Heart right ventricle (tissue), 16 donors: ENCODE measurements around the gene KDM8. TPM values are rescaled to one million over a fixed set of nuclear protein-coding genes. Genes with fewer than 3 reads are reported as not detected.

ENCODE experiments used
- ATAC-seq, 8 donors: fragments of 200-7000 bp; cut with Tn5 transposase; one replicate each; pipeline ENCODE4 v1.9.1; 2020; ENCODE audit warnings: mild to moderate bottlenecking in 8 of 8, moderate library complexity in 8 of 8, moderate number of reproducible peaks in 1 of 8
- DNase-seq, 2 donors: peaks; one replicate each; pipeline ENCODE4 v3.0.0-alpha.2; 2020
- H3K27ac ChIP-seq, 10 donors: fragments of 200-600 bp; sonication (generic) in 2 of 10; one replicate each; pipeline versions ENCODE4 v1.5.0 to v1.8.0; 2020 to 2022; ENCODE audit warnings: mild to moderate bottlenecking in 3 of 10
- H3K27me3 ChIP-seq, 7 donors: fragments of 200-600 bp; one replicate each; pipeline ENCODE4 v1.8.0; 2021 to 2022; ENCODE audit warnings: mild to moderate bottlenecking in 2 of 7
- H3K36me3 ChIP-seq, 9 donors: fragments of 200-600 bp; sonication (generic) in 1 of 9; one replicate each; pipeline versions ENCODE4 v1.5.0 to v1.8.0; 2020 to 2022; ENCODE audit warnings: mild to moderate bottlenecking in 2 of 9
- H3K4me1 ChIP-seq, 9 donors: fragments of 200-600 bp; sonication (generic) in 1 of 9; one replicate each; pipeline versions ENCODE4 v1.5.0 to v1.8.0; 2020 to 2022; ENCODE audit warnings: mild to moderate bottlenecking in 4 of 9
- H3K4me3 ChIP-seq, 10 donors: fragments of 200-600 bp; sonication (generic) in 2 of 10; one replicate each; pipeline versions ENCODE4 v1.5.0 to v1.8.0; 2020 to 2022; ENCODE audit warnings: mild to moderate bottlenecking in 7 of 10, moderate library complexity in 2 of 10
- H3K9me3 ChIP-seq, 11 donors: fragments of 200-600 bp in 10 of 11; sonication (generic) in 2 of 11; one replicate each; pipeline versions ENCODE4 v1.5.0 to v1.8.0; 2013 to 2022; ENCODE audit warnings: mild to moderate bottlenecking in 2 of 11, control low read depth in 1 of 11, moderate library complexity in 1 of 11
- CTCF ChIP-seq, 9 donors: fragments of 200-600 bp; sonication (generic) in 2 of 9; IDR thresholded peaks; one replicate each; pipeline versions ENCODE4 v1.5.0 to v1.8.0; 2021 to 2022; ENCODE audit warnings: antibody characterized with exemption in 9 of 9, mild to moderate bottlenecking in 5 of 9, moderate library complexity in 1 of 9
- WGBS, 2 donors: extraction: QIAGEN DNeasy Blood & Tissue Kit; methylation state at CpG; one replicate each; pipeline ENCODE4 v1.1.7; 2013; ENCODE audit warnings: inconsistent platforms in 1 of 2; 5-methylcytosine and 5-hydroxymethylcytosine counted together
- intact Hi-C, 10 donors: fragments of 100-400 bp; cut with DNase I; formaldehyde crosslinking; loops; one replicate each; pipeline versions ENCODE4 v1.11.1 to v1.14.2; 2022
- polyA plus RNA-seq, 2 donors: library from polyadenylated mRNA; stranded (reverse); fragments of 200-250 nt; gene quantifications; one replicate each; pipeline ENCODE4 v1.2.3, GENCODE V29; 2013
- total RNA-seq, 10 donors: library from RNA; stranded (reverse); fragmentation: NEBNext Ultra II Directional in 3 of 10; extraction: Animal tissue kit (Norgen Biotek cat#: 25700) in 3 of 10; gene quantifications; one replicate each; pipeline versions ENCODE4 v1.2.1 to v1.2.4, GENCODE V29; 2021 to 2023
- donor health status: Arrhythmogenic right ventricular cardiomyopathy.
- donor health status: ischemic (EF 13 %, LVEDD 7.1; RV severe dilation, severe dysfunction).
- donor health status: healthy with polysubstance abuse.
- donor health status: DM: no; HTN: yes; CAD: no.
- donor health status: DM: no; HTN: no; CAD: no.
- donor health status: ischemic (EF 25% LVEDD 6.9; RV normal size, moderate dysfunction).
- donor health status: ischemic (EF 25% LVEDD 5.7; RV mildly dilated, moderate dysfunction).
- donor health status: healthy.
- donor health status: DM: yes; HTN: yes; CAD: no.
- donor health status: Ischemic cardiomyopathy.
- donor health status: ischemic (EF 35%, LVEDD 5.7; RV mildly dilated, moderate dysfunction).
- donor health status: nonischemic (EF 11% LVEDD 7.7; RV severe dilation, severe dysfunction).
- donor health status: DM: yes; HTN: yes; CAD: no.
- donor health status: PGD.
- donor health status: ischemic (EF 29% LVEDD 5.4; RV normal size, mild dysfunction).
- donor health status: nonischemic (EF 23%, LVEDD 6.1; RV moderate dilation, normal function).

Gene KDM8
- total and polyA plus RNA-seq, 12 donors, result 1.5 to 5.8 (median 3.3) TPM

DNA sequence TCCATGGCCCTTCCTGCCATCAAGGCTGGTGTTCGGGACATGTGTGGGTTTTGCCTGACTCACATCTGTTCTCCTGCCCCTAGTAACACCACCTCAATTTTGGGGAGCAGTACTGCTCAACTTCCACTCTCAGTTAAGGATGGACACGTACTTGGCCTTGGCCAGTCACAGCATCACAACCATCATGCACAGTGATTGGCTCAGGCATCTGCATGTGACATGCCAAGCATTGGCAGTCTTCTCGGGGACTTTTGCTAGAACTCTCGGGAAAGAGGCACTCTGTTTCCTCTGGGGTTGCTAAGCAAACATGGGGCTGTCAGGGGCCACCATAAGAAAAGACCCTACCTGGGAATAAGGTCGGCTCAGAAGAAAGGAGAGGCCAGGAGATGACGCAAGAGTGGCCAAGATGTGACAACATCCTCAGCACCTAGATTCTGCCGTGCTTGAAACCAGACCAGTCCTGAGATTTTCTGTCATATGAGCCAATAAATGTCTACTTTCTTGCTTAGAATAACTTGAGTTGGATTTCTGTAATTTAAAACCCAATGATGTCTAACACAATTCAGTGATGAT lies 11.9 kb upstream of the KDM8 start:
- Histone ChIP-seq H3K36me3 (no peaks in the 10 kb centered on the region), H3K27me3 (peaks cover 0 to 38% (median 14%) of the 10 kb centered on the region in 7 donors), H3K27ac (no peak overlapping the region), H3K9me3 (no peaks in the 10 kb centered on the region), H3K4me1 (no peaks in the 10 kb centered on the region), H3K4me3 (no peak overlapping the region)
- ATAC-seq, result no peak
- intact Hi-C loops, result no loop called here
- 65% methylated on average over 7 of the region's 7 CpGs for WGBS, 2 donors
- TF ChIP-seq CTCF (IDR thresholded peaks at IDR 0.05), result no peak
- DNase-seq, result no peak

DNA sequence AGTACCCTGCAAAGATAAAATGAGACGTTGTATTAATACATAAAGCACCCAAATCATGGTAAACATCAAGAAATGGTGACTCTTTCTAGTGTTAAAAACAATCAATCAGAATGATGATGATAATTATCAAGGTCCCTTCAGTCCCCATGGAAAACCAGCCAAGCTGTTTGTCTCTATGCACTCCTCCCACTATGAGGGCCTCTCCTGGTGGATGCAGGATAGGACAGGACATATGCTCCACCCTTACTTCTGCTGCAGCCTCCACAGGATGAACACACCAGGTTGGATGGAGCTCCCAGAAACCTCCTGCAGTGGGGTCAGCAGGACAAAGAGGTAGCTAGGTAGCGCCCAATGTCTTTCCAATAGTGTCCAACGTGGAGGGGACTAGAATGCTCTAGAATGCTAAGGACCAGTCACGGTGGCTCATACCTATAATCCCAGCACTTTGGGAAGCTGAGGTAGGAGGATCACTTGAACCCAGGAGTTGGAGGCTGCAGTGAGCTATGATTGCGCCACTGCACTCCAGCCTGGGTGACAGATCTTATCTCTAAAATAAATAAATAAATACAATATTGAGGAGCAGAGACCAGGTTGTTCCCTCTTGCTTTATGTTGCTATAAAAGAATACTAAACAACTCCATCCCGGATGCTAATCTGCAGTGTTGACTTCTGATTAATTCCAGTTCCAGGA lies 9.9 kb upstream of the KDM8 start:
- intact Hi-C loops, result no loop called here
- no peak overlapping the region for H3K4me3 ChIP-seq
- no peak for ATAC-seq
- TF ChIP-seq CTCF (IDR thresholded peaks at IDR 0.05), result no peak
- no peak overlapping the region for H3K27ac ChIP-seq
- H3K4me1 ChIP-seq, result no peaks in the 10 kb centered on the region
- whole genome bisulfite sequencing, 2 donors, result 79 to 81% methylated on average over 6 of the region's 6 CpGs
- H3K9me3 ChIP-seq, result no peaks in the 10 kb centered on the region
- DNase-seq, result no peak
- no peaks in the 10 kb centered on the region for H3K36me3 ChIP-seq
- peaks cover 0 to 46% (median 14%) of the 10 kb centered on the region in 7 donors for H3K27me3 ChIP-seq

DNA sequence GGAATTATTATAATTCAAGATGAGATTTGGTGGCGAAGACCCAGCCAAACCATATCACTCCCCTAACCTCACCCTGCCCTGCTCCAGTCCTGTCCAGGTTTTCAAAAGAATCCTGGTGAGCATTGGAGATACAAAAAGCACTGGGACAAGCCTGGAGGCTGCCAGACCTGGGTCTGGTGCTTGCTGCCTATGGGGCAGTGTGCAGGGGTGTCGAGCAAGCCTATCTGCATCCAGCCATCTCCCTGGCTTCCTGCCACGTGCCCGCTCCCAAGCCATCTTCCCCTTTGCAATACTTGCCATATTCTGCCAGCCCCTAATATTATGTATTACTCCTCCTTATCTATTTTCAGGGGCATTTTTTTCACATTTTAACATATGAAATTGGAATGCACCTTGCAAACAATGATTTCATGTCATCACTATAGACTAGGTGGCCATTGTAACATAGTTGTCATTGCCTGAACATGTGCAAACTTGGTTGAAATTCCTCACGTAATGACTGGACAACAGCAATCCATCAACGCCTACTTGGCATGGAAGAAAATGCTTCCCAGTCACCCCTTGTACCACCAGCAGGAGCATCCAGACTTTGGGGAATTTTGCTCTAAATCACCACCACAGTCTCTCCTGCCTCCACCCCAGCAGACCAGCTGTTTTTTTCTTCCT lies 8.1 kb upstream of the KDM8 start:
- 79 to 81% methylated on average over 6 of the region's 6 CpGs for WGBS, 2 donors

More for the DNA sequence above, 8.1 kb upstream of the KDM8 start:
- no peak for DNase-seq
- Histone ChIP-seq H3K4me3 (no peak overlapping the region), H3K36me3 (no peaks in the 10 kb centered on the region), H3K27ac (no peak overlapping the region), H3K4me1 (peaks cover 0 to 13% (median 0%) of the 10 kb centered on the region in 9 donors), H3K27me3 (peaks cover 0 to 32% (median 3%) of the 10 kb centered on the region in 7 donors), H3K9me3 (no peaks in the 10 kb centered on the region)
- no peak for TF ChIP-seq CTCF (IDR thresholded peaks at IDR 0.05)
- intact Hi-C loops, result no loop called here
- no peak for ATAC-seq
